HepG2 (cell line): ENCODE results near the gene UCMA.

Experiments used
- CTCF ChIP-seq: sonication (generic); formaldehyde crosslinking; IDR thresholded peaks from 2 replicates; pipeline ENCODE4 v1.5.0; 2020; ENCODE audit warnings: mild to moderate bottlenecking, missing genetic modification reagents, moderate library complexity
- FOXK2 ChIP-seq: fragments of 450-650 bp; IDR thresholded peaks from 2 replicates; pipeline ENCODE4 v1.6.1; 2016
- MAFK ChIP-seq, 2 experiments: IDR thresholded peaks in 1 of 2; conservative IDR thresholded peaks in 1 of 2; 2 replicates each; pipeline ENCODE4 v1.6.1; 2011; ENCODE audit warnings: improper control_type of control experiment in 2 of 2, low read length in 2 of 2
- NR2C2 ChIP-seq: sonication (generic); formaldehyde crosslinking; IDR thresholded peaks from 2 replicates; pipeline ENCODE4 v1.4.0; 2020; ENCODE audit warnings: missing genetic modification reagents, mild to moderate bottlenecking, moderate library complexity, borderline replicate concordance
- POLR2A ChIP-seq, 2 experiments: IDR thresholded peaks; 2 replicates each; pipeline ENCODE4 v1.6.1; 2011; ENCODE audit warnings: low read depth in 2 of 2, low read length in 2 of 2, mild to moderate bottlenecking in 1 of 2, moderate library complexity in 1 of 2; ENCODE audit not compliant: insufficient read depth in 1 of 2
- ZSCAN5A ChIP-seq: sonication (generic); formaldehyde crosslinking; IDR thresholded peaks from 2 replicates; pipeline ENCODE4 v1.8.0; 2022; ENCODE audit warnings: mild to moderate bottlenecking, missing genetic modification reagents, borderline replicate concordance

GRCh38 chr10:13234172-13234571 lies at the start of gene UCMA:
- TF ChIP-seq POLR2A (IDR thresholded peaks at IDR 0.05; ENCODE audit: insufficient read depth in 1 of 2, low read depth in 2 of 2, low read length in 2 of 2) (no peak), CTCF (CRISPR knock-in tag) (no peak), MAFK (conservative IDR thresholded peaks at IDR 0.05 in 1 of 2, IDR thresholded peaks at IDR 0.05 in 1 of 2; ENCODE audit: low read length in 2 of 2) (no peak), NR2C2 (CRISPR knock-in tag) (no peak), FOXK2 (no peak), ZSCAN5A (no peak)
